ENCODE results near the gene TAF11. TPM values are rescaled to one million over a fixed set of nuclear protein-coding genes. Genes with fewer than 3 reads are reported as not detected.

TAF11 gene
- total RNA-seq, 1 donor from 2014 or later, result 25.1 TPM

Other genes starting within 250 kb of the TAF11 start
- gene ILRUN, start 191.3 kb downstream of the TAF11 start, total RNA-seq, result 16.7 TPM
- 22.4 TPM for gene SNRPC, start 130.5 kb downstream of the TAF11 start, total RNA-seq
- gene BLTP3A, start 96.0 kb downstream of the TAF11 start, total RNA-seq, result 6.1 TPM
- gene ANKS1A, start 1.2 kb upstream of the TAF11 start, total RNA-seq, result 14.5 TPM